GM21737 (cell line): ENCODE data around the gene RBM33.
A peak's percentile ranks its signal among the peaks of the same experiment; 100 is the strongest.

Source experiments
- ATAC-seq: cut with Tn5 transposase; IDR thresholded peaks from one replicate; pipeline ENCODE4 v1.9.1; 2021; ENCODE audit warnings: mild to moderate bottlenecking, moderate library complexity; ENCODE audit not compliant: unreplicated experiment

Gene RBM33

DNA sequence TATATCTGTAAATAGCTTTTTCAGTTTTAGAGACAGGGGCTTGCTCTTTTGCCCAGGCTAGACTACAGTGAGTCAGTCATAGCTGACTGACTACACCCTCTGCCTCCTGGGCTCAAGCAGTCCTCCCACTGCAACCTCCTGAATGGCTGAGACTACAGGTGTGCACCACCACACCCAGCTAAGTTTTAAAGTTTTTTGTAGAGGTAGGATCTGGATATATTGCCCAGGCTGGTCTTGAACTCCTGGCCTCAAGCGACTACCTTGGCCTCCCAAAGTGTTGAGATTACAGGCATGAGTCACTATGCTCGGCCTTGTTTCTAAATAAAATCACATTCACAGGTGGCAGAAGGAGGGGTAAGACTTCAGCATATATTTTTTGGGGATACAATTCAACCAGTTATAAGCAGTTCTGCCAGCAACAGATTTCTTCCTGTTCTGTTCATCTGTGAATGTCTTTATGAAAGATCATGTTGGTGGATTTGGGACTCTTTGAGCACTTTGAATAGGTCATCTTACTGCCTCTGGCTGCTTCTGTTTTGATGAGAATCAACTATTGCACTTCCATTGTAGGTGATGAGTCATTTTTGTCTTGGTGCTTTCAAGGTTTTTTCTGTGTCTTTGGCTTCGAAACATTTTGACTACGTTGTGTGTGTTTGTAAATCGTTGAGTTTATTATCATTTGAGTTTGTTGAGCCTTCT, 15.7 kb downstream of the RBM33 start:
- ATAC-seq: peak; percentile 66

DNA sequence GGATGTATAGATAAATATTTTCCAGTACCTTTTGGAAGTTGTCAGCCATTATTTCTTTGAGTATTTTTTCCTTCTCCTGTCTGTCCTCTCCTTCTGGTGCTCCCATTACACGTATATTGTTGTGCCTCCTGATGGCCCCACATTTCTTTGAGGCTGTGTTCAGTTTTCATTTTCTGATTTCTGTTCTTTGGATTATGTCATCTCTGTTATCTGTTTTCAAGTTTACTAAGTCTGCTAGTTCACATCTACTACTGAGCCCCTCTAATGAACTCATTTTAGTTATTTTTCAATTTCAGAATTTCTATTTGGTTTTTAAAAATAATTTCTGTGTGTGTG, 16.3 kb downstream of the RBM33 start:
- peak; percentile 53 for ATAC-seq

DNA sequence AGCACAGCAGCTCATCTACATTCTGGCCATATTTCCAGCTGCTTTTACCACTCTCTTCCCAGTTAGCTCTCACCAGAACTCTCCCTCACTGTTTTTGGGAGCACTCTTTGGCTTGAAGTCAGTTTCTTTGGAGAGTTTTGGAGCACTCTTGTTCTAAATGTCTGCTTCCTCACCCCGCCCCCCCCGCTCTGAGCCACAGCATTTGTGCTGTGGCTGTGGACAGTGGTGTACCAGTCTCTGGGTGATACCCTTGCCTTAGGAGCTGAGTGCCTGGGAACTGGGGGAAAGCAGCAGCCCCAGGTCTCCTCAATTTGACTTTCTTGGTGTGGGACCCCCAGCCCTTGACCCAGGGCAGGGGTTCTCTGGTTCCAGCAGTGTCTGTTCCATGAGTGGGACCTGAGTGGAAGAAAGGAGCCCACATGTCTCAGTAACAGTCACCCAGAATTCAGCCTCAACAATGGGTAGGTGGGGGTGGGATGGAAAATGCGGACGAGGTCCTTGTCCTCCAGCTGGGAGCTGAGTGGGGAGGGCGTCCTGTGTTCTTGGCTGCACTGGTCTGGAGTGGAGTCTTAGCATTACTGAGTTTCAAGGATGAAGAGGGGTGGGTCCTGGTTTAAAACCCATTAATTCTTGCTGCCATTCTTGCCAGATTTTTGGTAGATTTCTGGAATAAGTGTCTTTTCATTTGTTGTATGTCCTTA, 18.0 kb downstream of the RBM33 start:
- ATAC-seq: no peak

DNA sequence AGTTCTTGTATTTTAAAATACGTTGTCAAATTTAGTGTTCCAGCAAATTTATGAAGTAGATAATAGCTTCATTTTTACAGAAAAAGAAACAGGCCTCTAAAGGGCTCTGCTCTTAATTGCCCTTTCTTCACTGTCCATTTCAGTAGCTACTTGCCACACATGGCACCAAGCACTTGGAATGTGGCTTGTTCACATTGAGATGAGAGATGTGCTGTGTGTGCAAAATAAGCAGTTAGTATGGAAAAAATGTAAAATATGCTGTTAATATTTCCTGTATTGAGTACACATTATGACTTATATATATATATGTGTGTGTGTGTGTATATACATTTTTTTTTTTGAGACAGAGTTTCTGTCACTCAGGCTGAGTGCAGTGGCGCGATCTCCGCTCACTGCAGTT, 19.5 kb downstream of the RBM33 start:
- no peak for ATAC-seq

DNA sequence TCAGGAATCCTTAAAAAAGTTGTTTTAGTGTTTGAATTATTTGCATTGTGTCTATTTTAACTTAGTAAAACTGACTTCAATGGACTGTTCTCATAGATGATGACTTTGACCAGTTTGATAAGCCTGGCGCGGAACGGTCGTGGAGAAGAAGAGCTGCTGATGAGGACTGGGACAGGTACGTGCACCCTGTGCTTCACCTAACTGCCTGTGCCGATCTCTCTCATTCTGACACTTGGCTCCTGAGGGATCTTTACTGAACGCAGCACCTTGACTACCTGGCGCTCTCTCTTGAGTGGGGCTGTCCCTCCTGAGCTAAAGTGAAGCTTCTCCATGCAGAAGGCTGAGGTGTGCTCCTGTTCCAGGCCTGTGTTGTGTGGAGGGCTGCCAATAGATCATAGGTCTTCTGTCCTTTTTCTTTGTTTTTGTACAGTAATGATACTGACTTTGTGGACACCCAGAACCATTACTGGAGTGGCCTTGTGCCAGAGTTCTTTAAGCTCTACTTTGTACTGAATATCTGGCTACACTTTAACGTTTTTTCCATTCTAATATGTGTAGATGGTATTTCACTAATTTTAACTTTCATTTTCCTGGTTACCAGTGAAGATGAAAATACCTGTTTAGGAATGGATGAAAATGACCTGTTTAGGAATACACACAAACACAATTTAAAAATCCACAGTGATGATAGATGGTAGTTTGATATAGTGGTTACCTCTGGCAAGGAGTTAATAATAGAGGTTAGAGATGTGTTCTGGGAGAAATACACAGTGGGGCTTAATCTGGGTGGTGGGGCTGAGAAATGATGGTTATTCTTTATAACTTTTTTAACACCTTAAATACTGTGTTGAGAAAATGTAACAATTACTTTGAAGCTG, 20.9 kb downstream of the RBM33 start:
- no peak for ATAC-seq

DNA sequence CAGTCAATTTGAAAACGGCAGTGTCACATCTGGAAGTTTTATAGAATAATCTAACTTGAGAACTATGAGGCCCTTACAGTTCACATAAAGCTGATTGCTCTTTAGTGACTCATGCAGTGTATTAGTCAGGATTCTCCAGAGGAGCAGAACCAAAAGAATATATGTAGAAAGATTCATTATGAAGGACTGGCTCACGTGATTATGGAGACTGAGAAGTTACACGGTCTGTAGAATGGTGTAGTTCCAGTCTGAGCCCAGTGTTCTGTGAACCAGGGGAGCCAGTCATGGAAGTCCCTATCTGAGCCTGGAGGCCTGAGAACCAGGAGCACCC, 21.5 kb downstream of the RBM33 start:
- ATAC-seq: no peak

DNA sequence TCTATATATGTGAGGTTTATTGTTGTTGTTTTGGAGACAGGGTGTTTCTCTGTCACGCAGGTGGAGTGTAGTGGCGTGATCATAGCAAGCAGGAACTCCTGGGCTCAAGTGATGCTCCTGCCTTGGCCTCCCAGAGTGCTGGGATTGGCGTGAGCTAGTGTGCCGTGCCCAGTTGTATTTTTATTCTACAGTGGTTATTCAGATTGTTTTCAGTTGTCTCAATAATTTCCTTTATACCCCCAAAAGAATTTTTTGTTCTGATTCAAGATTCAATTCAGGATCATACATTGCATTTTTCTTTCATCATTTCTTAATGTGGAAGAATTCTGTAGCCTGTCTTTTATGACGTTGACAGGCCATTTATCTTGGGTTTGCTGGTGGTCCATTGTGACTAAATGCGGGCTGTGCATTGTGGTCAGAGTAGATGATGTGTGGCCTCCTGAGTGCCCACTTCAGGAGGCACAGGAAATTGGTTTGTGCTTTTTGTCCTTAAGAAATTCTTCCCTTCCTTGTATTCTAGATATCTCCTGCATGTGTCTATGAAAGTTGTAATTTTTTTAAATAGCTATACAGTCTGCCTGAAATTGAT, 22.9 kb downstream of the RBM33 start:
- no peak for ATAC-seq

DNA sequence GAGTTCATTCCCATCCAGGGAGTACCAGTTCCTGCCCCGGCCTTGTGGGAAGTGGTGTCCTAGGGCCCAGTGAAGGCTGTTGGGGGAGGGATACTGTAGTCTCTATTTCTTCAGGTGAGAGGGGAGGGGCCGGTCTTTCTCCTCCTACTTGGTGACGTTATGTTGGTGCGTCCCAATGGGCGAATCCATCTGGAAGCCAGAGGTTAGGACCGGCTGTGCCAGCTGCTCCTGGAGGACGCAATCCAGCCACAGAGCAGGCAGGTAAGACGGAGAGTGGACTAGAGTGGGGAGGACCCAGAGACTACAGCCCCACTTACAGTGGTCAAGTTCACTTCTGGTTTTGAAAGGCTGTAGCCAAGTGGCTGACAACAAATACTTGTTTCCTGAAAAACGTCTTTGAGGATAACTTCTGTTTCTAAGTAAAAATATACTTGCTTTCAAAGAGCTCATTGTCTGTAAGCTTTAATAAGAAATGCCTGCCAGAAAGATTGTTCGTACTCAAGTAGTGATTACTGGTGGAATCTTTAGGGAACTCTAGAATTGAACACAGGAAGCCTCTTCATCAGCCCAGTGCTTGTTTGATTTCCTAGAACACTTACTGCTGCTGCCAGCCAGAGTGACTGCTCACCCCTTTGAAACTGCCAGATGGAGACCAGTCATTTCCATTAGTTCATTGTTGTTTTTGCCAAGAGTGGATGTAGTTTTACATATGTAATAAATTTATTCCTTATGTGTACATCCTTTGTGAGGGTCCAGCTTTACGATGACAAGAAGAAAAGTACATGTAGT, 25.4 kb downstream of the RBM33 start:
- no peak for ATAC-seq

DNA sequence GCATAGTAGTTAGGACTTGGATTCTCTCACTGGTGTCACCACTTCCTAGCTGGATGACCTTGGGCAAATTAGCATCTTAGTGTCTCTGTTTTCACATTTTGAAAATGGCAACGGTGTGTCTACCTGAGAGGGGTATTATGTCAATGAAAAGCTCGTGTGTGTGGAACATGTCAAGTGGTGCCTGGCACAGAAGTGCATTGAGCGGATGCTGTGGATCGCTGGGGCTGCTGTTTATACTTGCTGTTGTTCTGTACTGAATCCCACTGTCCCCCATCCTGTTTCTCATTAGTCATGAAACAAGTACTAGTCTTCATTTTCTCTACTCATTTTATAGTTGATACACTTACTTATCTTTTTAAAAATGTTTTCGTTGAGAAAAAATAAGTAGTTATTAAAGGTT, 26.1 kb downstream of the RBM33 start:
- ATAC-seq: no peak

DNA sequence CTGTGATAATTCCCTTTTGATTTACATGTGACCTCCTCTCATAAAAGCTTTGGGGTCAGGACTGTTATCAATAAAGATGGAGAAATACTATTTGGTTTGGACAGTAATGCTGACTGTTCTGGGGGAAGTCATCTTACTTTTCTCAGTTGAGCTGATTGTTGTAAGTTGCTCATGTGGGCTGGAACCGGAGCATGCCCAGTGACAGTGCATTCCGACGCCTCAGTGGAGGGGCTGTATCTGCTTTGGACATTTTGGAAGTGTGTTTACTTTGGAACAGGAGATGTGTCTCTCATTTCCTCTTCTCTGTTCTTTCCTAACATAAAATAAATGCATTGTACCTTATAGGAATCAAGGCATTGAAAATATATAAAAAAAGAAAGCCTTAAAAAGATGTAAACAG, 30.1 kb downstream of the RBM33 start:
- no peak for ATAC-seq

DNA sequence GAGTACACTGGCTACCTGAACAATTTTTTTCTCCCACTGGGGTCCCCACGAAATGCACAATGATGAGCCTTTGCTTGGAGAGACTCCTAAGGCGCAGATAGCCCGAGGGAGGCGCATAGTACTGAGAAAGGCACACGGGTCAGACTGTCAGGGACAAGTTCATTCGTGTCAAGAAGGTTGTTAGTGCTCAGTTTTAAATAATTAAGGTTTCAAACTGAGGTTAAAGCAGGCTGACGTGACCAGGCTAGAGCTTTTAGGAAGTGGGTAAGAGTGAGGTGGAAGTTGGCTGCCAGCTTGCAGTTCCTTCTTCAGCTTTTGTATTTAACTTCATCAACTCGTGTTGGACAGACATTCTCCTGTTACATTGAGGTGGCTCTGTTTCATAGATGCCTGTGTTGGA, 31.6 kb downstream of the RBM33 start:
- no peak for ATAC-seq

DNA sequence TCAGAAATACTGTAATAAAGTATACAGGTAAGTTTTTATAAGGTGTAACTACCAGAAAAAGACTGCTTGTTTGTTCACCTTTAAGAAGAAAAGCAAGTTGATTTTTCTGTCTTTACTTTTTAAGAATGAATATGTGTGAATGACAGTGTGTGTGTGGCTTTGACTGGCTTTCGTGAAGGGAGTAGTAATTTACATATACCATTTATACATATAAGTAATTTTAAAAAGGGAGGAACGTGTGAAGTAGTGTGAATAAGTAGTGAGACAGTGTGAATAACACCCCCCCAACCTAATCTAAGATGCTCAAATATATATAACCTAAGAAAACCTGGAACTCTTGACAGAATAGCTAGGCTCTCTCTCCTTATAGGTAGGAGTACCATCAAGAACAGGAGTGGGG, 33.2 kb downstream of the RBM33 start:
- no peak for ATAC-seq

DNA sequence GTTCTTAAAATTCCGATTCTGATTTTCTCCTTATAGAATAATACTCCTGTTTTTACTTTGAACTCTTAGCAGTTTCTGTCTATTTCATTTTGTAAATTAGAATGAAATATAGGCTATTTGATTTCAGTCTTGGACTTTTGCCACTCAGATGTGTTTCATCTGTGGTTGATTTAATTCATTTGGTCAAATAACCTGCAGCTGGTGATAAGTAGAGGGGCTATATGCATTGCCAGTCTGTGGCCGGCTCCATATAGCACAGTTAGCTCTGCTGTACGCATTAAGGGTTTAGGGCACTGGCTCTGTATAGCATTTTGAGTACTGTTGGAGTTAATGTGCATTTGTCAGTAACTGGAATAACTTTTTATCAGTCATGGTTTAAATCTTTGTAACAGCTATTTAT, 35.7 kb downstream of the RBM33 start:
- no peak for ATAC-seq

DNA sequence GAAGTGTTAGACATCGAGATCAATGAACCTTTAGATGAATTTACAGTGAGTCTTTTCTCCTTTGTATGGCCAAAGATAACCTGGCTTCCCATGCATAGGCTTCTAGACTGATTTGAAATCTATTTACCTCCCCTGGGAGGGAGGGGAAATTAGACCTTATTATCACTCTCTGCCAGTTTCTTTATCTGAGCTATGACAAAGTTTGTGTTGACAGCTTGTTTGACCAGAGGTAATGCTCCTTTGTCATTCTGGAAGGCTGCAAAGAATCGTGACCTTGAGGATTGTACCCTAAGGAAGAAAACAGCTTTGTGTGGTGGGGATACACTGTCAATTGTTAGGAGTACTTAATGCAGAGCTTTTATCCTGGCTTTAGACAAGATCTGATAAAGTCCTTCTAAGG, 36.4 kb downstream of the RBM33 start:
- no peak for ATAC-seq

DNA sequence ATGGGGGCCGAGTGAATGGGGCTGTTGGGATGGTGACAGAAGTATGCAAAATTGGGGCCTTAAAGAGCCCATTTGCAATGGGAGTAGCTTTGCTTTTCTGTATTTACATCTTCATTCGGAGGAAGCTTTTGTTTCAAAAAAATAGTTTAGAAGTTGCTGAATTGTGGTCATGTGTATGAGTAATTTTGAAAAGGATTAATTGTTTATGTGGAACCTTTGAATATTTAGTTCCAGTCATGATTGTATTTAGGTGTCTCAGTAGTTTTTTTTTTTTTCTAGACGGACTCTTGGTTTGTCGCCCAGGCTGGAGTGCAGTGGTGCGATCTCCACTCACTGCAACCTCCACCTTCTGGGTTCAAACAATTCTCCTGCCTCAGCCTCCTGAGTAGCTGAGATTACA, 37.2 kb downstream of the RBM33 start:
- no peak for ATAC-seq

DNA sequence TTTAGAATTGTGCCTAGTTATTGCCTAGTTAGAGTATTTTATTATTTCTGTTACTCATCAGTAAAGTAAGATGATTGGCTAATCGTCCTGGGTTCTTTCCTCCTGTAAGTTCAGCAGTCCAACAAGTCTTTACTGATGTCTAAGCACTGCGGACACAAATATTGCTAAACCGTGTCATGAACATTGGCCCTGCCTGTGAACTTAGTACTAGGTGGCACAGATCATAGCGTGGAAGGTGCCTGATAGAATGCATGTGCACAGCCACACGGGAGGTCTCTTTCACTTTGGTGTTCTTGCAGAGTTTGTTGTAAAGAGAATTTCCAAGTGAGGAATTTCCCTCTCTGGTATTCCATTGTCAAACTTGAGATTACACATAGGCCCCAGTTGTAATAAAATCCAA, 38.0 kb downstream of the RBM33 start:
- ATAC-seq: no peak

DNA sequence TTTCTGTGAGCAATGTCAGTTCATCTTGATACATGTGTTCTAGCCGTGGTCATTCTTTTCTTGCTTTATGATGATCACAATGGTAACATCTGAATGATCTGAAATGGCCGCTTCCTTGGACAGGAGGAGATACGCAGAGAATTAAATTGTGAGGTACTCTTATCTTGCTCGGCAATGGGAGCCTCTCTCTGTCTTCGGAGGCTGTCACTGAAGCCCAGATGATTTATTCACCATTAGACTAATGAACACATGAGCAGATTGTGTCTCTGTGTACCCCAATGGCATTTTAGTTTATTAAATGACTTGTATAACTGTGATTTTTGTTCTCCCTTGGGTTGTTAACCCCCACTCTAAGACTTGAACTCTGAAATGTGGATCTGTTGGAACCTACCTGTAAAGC, 38.6 kb downstream of the RBM33 start:
- ATAC-seq: no peak

DNA sequence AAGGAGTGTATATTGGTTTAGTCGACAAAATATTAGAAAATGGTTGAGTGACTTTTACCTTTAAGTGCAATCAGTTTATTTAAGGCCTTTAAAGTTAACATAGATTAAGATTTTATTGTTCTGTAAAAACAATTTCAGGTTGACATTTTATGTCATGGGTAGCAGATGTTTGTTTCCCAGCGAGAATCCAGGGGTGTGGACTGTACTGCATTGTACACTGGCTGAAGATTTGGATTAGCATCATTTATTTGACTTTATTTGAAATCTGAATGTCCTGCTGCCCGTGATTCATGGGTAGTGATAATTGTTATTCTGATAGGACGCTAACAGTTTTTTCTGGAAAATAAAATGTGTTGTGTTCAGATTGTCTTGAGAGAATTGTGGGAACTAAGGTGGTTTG, 39.3 kb downstream of the RBM33 start:
- no peak for ATAC-seq

DNA sequence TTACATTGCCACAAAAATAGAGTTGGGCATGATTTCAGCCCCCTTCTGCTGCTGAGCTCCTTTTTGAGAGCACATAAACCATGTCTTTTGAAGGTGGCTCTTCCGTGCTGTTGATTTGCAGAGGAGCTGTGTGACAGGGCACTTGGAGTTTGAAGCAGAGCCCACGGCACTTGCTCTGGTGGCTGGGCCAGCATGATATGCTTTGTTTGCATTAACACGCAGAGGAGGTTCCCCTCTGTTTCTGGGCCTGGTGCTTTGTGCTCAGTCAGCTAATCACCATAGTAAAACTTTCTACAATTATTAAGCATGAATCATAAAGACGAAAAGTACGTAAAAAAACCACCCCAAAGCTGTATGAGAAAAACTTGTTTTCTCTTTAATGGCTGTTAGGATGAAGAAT, 40.1 kb downstream of the RBM33 start:
- no peak for ATAC-seq

DNA sequence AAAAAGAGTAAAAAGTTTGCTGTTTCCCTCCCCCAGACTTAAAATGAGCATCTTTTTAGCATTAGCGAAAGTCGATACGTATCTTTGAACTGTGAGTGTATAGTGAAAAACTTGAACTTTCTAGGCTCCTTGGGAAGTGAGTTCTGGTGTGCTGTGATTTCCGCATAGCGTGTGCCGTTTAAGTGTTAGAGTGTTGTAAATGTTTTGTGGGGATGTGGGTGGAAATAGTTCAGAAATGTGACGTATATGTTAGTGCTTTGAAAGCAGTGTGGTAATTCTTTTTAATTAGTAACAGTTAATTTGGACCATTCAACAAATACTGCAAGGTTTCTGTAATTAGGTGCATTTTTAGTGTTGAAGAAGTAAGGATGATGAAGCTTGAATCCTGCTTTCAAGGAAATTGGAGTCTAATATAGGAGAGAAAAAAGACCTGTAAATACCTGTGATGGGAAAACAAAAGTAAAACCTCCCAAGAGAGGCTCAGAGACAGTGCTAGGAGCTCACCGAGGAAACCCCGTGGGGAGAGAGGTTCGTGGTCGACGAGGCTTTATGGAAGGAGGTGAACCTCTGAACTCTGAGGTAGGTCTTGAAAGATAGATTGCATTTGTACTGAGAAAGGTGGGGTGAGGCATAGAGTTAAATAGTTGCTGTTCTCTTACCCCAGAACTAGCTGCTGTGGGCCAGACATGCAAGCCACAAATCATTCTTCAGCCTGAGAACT, 40.8 kb downstream of the RBM33 start:
- peak; percentile 89 for ATAC-seq
